SH-SY5Y (cell line): ENCODE data around the gene PGA3.

Source experiments
- GATA2 ChIP-seq: IDR thresholded peaks from 2 replicates; pipeline ENCODE4 v1.6.1; 2011; ENCODE audit warnings: mild to moderate bottlenecking, low read depth, low read length
- GATA3 ChIP-seq: IDR thresholded peaks from 2 replicates; pipeline ENCODE4 v1.6.1; 2011; ENCODE audit warnings: low read depth, mild to moderate bottlenecking, low read length, moderate library complexity

DNA sequence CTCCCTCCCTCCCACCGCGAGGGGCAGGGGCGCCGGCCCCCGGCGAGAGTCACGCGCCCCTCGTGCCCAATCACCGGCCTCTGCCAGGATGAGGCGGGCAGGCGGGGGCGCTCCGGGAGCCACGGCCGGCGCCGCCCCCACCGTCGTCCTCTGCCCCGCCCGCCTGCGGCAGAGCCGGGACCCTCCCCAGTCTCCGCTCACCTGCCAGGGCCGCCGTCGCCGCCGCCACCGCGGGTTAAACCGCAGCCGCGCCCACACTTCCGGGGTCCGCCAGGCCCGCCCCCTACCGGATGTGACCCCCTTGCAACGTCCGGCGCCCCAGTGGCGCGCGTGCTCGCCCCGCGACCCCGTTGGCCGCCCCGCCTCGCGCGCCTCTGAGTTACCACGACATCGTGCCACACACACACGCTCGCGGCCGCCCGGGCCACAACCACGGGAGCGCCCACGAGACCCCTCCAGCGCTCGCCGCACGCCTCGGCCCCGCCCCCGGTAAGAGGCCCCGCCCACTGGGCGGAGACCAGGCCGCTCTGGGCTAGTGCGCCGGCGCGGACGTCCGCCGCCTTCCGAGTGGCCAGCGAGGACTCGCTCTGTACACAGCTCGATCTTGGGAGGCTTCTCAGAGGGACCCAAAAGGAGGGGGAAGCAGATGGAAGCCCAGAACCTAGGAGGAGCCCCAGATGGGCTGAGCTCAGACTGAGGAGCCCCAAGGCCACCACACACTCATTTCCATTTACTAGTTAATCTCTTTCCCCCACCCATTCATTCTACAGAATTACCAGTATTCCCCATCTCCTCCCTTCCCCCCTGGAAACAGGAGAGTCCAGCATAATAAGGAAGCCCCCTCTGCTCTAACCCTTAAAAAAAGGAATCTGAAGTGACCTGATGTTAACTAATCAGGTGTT lies 41.9 kb upstream of the PGA3 start, which contains the start of gene VPS37C:
- TF ChIP-seq GATA2: no peak
- TF ChIP-seq GATA3: no peak
